ENCODE measurements around the gene PRCD.

Gene PRCD

DNA sequence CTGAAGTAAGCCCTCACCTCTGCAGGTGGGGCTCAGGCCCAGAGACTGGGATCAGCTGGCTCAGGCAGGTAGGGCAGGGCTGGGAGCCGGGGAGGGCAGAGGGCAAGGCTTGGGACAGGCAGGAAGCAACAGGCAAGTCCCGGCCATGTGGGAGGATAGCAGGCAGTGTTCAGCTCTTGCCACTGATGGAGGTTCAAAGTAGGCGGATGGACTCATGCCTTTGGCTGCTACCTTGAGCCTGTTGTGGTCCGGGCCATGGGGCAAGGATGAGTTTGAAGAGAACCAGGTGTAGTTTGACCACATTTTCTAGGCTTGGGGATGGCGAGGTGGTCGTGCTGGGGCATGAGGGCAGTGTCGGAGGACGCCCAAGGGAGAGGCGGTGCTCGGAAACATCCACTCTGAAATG, 2.7 kb downstream of the PRCD start:
- DNase-seq = no peak

DNA sequence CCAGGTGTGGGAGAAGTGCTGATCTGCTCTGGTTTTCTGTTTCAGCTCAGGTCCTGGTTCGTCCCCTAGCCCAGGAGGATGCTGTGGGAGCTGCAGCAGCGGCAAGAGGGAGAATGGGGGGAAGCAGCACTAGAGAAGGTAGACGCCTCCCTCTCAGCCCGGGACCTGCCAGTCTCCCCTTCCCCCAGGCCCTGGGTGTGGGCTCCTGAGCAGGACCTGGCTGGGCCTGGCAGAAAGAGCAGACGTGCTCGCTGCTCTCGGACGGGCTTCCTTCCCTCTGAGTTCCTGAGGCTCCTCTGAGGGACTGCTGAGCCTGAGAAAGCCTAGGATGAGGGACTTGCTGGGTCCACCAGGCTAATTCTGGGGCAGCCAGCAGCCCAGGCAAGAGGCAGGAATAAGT, 3.1 kb downstream of the PRCD start:
- no peak for DNase-seq

DNA sequence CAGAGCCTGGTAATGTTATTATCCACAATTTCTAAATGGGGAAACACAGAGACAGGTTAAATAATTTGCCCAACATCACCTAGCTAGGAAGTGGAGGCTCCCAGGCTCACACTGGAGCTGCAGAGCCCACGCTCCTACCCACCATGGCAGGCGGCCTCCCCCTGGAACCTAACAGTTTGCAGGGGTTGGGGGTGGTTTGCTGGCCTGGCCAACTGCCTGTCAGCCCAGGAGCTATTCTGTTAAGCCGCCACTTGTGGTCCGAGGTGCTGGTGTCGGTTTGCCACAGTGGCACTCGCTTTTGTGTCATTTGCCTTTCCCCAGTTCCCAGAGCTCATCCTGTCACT, 3.6 kb downstream of the PRCD start:
- DNase-seq = no peak

DNA sequence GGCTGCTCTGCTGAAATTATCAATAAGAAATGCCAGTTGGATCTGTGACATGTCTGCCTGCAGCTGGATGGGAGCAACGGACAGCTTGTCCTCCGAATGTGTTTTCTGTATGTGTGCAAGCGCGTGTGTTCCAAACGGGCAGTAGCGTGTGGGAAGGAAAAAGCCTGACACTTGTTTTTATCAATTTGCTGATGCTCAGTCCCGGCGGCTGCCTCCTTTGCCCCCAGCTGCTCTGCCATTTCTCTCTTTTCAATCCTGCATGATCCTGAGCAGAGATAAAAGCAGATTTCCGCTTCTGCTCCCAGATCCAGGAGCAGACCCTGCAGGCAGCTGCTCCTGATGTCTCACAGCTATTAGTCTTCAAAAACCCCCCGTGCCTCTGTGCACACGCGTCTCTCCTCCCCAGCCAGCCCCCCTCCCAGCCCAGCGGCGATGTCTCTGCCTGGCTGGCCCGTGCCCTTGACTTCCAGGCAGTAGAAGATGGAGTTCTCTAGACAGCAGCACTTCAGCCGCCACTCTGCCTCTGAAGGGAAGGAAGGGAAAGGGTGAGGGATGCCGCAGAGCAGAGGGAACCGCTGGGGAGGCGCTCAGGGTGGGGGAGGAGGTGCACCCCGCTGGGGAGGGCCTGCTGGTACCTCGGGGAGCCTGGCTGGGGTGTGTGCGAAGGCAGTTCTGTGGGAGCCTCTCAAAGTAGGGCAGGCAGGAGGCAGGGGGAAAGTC, 4.1 kb downstream of the PRCD start:
- DNase-seq = no peak

DNA sequence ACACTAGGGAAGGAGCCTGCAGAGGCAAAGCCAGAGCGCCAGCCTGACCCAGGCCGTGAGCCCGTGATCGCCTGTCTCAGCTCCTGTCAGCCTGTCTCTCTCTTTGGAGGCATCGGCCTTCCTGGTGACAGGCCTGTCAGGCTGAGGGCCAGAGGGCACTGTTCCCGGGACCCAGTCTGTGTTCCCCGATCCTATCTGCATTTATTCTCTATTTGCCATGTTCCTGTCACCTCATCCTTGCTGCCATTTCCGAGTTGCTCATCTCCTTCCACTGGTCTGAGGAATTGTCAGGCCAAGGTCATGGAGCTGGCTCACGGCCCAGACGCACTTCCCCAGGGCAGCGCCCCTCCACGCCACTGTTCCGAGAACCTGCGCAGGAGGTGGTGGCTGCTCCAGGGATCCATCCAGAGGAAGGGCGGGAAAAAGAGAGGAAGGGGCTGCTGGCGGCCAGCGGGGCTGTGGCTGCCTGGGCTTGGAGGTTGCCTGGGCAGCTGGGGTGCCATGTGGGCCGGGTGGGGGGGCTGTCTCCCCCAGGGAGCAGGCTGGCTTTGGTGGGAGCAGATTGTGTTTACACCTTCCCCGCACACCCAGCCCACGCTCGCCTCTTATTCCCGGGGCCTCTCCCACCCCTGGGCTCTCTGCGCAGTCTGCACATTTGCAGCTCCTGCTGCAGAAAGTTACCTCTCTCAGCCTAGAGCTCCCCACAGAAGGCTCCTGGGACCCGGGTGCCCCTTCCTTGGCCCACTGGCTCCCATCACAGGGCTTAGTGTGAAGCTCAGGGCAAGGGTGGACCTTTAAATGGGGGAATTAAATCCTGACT, 4.9 kb downstream of the PRCD start:
- DNase-seq = peak; percentile 27

DNA sequence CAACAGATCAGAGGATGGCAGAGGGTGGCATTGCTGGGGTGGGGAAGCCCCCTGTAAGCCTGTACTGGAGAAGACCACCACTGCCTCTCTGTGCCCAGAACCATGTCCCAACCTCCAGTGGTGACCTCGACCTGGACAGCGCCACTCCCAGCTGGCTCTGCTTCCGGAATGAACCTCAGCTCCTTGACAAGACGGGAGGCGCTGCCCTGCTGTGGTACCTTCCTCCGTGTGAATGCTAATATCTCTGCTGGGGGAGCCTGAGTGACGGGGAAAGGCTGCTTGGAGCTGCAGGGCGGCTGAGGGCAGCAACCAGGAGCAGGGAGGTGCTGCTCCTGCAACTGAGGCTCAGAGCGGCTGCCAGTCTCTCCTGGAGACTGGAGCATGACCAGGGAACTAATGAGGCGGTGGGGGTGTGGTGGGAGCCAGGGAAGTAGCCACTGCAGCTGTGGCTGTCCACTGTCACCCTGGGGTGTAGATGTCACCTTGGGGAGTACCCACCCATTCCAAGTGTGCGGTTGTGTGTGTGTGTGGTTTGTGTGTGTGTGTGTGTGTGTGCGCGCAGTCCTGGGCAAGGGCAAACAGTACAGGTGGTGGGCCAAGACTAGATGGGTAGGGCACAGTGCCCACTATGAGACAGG, 6.2 kb downstream of the PRCD start:
- no peak for DNase-seq

DNA sequence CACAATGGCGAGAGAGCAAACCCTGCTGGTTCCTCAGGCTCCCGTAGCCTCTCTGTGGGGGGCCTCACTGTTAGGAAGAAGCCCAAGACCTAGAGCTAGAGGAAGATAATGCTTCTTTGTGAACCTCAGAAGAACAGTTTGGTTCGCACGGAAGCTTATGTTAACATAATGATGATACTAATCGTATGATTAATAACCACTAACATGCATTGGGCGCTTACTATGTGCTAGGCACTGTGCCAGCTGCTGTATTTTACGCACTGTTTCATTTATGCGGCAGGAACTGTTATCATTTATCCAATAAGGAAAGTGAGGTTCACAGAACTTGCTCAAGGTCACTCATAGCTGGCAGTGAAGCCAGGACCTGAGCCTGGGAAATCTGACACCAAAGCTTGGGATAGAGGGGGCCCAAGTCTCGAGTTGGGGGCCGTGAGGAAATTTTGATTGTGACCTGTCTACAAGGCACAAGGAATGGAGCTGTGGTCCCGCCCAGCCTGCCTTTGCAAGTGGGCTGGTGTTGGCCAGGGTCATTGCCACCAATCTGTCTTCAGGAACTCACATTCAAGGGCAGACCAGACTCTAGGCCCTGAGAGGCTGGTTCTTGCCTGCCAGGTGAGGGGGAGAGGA, 6.8 kb downstream of the PRCD start:
- DNase-seq = no peak

DNA sequence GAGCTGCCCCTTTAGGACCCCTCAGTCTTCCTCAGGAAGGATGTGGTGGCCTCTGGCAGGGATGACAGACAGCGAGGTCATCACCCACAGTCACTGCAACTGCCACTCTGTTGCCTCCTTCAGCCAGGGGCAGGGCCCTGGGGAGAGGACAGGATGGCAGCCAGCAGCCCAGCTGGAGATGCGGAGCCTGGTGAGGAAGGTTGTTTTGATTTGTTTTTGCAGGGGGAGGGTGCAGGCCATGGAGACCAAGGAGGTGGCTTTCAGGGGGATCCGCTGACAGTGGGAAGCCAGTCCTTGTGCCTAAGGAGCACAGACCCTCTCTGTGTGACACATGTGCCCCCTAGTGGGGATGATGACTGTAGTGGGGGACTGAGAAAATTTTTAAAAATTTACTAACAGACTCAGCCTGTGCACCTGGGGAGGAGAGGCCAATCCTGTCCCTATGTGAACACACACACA, 7.4 kb downstream of the PRCD start:
- DNase-seq = peak; percentile 73

DNA sequence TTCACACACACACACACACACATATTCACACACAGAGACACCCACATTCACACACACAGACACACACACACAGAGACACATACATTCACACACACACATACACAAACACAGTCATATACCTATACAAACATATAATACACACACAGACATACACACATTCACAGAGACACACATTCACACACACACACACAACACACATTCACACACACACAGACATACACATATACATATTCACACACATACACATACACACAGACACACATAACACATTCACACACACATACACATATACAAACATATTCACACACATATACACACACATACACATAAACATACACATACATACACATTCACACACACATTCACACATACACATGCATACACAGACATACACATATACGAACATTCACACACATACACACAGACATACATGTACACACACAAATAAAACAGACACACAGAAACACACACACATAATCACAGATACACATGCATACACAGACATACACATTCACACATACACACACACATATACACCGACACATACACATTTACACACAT, 7.9 kb downstream of the PRCD start:
- DNase-seq = no peak

DNA sequence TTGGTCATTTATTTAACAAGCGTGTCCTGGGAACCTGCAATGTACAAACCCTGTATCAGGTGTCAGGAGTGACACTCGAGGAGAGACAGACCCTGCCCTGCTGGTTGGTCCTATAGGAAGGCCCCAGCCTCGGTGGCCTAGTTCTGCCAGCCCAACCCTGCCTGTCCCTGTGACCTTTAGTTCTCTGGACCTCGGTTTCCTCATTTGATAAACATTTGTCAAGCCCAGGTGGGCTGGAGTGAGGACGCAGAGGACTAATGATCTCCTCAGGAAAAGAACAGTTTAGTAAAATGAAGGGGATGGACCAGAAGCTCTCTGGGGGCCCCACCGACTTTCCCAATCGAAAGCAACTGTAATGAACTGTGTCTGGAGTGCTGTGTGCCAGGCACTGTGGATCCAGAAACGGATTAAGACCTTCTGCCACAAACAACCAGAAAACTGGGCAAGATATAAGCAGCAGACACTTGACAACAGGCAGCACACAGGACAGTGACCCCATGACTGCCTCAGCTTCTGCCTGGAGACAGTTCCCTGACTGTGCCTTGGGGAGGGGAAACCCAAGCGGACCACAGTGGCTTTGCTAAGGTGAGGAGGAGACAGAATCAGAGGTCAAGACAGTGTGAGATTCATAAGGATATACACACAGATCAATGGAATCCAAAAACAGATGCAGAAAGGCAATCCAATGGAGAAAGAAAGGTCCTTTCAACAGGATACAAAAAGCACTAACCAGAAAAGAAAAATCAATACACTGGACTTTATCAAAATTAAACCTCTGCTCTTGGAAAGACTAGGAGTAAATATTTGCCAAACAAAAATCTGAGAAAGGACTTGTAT, 8.8 kb downstream of the PRCD start:
- DNase-seq = no peak

DNA sequence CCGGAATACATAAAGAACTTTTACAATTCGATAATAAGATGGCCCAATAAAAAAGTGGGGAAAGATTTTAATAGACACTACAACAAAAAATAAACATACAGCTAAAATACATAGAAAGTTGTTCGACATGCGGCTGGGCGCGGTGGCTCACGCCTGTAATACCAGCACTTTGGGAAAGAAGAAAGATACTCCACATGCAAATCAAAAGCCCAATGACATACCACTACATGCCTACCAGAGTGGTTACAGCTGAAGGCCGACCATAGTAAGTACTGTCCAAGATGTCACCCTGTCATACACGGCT, 9.3 kb downstream of the PRCD start:
- no peak for DNase-seq

DNA sequence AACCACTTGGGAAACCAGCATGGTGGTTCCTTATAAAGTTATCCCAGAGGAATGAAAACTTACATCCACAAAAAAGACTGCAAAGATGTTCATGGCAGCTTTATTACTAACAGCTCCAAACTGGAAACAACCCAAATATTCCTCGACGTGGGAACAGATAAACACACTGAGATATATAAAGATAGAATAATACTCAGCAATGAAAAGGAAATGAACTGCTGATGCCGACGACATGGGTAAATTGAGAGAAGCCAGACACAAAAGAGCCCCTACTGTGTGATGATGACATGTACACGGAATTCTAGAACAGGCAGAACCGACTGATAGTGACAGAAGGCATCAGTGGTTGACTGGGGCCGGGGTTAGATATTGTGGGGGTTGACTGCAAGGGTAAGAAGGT, 9.7 kb downstream of the PRCD start:
- no peak for DNase-seq

DNA sequence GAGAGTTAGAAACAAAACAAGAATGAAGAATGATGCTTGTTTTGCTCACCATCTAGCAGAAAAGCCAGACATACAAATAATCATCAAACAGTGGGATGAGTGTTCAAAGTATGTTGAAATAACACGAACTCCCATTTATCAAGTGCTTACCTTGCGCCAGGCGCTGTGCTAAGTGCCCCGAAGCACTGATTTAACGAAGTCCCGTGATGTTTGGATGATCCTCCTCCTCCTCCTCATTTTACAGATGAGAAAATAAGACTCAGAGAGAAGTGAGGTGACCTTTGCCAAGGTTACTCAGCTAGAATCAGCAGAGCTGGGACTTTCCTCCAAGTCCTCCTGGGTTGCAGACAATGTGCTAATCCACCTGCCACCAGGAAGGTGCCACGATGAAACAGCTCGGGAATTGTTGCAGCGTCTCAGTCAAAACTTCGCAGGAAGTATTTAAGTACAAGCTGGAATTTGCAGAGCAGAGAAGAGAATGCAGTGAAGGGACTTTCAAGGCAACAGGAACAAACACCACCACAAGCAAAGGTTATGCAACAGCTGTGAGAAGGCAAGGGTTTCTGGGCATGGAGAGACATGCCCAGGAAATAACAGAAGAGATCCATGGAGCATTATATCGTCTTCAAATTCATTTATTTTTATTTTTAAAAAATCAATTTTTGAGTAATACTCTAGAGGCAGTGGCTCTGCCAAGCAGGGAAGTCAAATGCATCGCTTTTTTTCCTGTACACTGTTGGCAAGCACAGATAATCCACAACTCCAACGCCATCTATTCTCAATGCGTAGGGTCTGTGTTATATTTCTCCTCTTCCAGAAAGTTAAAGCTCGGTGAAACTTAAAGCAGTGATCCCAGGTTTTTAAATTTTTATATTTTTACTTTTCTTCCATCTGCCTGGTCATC, 11.1 kb downstream of the PRCD start:
- DNase-seq = peak; percentile 65

DNA sequence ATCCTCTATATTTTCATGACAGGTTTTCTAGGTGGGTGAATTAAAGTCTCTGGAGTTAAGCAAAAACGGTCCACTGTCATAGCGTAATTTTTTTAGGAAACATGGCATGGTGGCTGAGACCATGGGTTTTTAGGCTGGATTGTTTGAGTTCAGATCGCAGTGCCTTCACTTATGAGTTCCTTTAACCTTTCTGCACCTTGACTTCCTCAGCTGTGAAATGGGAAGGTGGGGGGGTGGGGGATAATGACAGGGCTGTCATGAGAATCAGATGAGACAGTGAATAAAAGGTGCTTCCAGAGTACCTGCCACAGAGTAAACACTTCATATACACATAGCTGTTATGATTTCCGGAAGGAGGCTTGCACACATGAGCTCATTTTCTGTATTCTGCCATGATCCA, 11.8 kb downstream of the PRCD start:
- DNase-seq = peak; percentile 78

DNA sequence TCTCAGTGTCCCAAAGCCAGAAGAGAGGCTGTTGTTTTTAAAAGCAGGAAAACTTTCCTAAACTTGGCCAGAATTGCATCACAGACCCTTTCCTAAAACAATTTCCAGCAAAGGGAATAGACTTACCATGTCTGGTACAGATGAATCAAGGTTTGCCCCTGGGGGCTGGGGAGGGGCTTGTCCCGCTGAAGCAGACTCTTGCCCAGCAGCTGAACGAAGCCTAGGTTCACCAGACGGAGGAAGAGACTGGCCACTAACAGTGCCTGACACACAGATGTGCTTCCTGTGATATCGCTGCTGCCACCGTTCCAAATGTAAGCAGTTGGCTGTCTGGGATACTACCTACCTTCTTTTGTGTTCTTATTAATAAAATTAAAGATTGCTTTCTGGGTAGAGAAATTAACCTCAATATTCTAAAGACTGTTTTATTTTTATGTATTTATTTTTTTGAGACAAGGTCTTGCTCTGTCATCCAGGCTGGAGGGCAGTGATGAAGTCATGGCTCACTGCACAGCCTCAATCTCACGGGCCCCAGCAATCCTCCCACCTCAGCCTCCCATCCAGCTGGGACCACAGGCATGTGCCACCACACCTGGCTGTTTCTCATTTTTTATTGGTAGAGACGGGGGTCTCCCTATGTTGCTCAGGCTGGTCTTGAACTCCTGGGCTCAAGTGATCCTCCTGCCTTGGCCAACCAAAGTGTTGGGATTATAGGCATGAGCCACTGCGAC, 13.5 kb downstream of the PRCD start:
- no peak for DNase-seq

DNA sequence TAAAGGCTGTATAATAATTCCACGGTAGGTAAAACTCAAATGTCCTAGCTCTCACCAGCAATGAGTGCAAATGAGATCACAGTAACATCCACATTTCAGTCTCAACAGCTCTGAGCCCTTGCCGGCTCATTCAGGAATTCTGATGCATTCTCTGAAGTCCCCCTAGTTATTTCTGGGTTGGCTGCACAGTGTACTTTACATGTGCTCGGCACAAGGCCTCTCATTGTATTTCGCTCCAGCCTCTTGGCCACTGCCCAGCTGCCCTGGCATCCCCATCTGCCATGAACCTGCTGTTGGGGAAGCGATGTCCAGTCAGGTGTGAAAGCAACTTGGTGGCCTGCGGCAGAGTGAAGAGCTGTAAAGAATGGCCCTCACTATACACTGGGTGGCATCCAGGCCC, 14.3 kb downstream of the PRCD start:
- DNase-seq = no peak

DNA sequence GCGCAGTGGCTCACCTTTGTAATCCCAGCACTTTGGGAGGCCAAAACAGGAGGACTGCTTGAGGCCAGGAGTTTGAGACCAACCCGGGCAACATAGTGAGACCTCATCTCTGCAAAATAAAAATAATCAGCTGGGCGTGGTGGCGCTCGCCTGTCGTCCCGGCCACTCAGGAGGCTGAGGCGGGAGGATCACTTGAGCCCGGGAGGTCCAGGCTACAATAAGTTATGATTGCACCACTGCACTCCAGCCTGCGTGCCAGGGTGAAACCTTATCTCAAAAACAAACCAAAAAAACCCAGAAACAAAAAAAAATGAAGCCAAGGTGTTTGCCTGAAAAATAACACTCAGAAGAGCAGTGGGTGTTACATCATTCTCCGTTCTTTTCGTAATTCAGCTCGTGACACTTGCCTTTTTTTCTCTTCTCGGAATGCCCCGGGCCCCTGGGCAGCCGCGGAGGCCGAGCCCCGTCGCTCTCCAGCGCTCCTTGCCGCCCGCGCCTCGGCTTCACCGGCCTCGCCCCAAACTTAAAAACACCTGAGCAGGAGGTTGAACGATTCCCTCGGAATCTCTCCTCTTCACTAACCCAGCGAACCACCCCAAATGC, 17.0 kb downstream of the PRCD start:
- peak; percentile 73 for DNase-seq

DNA sequence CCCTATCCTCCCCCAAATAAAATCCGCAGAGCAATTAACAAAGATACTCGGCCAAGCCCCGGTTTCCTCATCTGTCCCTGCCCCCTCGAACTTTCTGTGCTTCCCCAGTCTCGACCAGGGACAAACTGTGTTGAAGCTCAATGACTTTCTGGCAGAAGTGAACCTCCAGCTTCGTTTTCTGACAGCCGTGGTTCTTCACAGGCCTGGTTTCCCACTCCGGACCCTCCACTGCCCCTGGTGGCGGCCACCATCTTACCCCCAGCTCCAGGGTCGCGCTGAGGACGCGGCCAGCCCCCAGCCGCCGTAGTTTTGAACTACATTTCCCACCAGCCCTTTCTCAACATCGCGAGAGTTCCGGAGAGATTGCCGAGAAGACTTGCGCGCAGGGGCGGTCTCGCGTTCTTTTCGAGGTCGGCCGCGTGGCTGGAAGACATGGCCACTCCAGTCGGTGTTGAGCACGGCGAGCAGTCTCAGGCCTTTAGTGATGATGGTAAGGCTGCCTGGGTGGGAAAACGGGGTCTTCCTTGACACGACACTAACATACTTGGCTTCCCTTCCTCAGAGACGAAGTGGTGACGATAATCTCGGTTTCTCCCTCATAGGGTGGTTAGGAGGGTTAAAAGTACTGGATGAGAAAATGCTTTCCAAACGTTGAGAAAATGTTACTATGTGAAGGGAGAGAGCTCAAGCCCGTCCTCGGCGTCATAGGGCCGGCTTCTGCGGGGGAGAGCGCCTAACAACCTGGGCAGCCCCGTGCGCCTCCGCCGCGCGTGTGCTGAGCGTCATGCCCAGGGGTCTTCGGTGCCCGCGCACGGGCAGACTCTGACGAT, 17.7 kb downstream of the PRCD start:
- peak; percentile 98 for DNase-seq
